ENCODE data around the gene KAZALD1.

KAZALD1 gene

GRCh38 chr10:101066896-101067355 is 5.1 kb downstream of the KAZALD1 start:
- DNase-seq (ENCODE audit: low spot score), result no peak

- DNase-seq (ENCODE audit: low spot score), result peak; percentile 74
Observed at GRCh38 chr10:101067356-101068083, 5.7 kb downstream of the KAZALD1 start.

GRCh38 chr10:101069441-101069840 is 7.7 kb downstream of the KAZALD1 start:
- DNase-seq (ENCODE audit: low spot score), result no peak

- no peak for DNase-seq (ENCODE audit: low spot score)
Observed at GRCh38 chr10:101070098-101070497, 8.3 kb downstream of the KAZALD1 start.

- no peak for DNase-seq (ENCODE audit: low spot score)
Observed at GRCh38 chr10:101071267-101071884, 9.6 kb downstream of the KAZALD1 start.

GRCh38 chr10:101071885-101072433 is 10.2 kb downstream of the KAZALD1 start:
- DNase-seq (ENCODE audit: low spot score), result no peak

GRCh38 chr10:101072923-101073322 is 11.1 kb downstream of the KAZALD1 start:
- DNase-seq (ENCODE audit: low spot score), result no peak

- DNase-seq (ENCODE audit: low spot score), result no peak
Observed at GRCh38 chr10:101073631-101074030, 11.8 kb downstream of the KAZALD1 start.

GRCh38 chr10:101075775-101076174 is 14.0 kb downstream of the KAZALD1 start:
- DNase-seq (ENCODE audit: low spot score), result no peak

- no peak for DNase-seq (ENCODE audit: low spot score)
Observed at GRCh38 chr10:101076630-101077029, 14.8 kb downstream of the KAZALD1 start.

GRCh38 chr10:101079874-101080273 is 18.1 kb downstream of the KAZALD1 start:
- no peak for DNase-seq (ENCODE audit: low spot score)

GRCh38 chr10:101080933-101081931 is 19.4 kb downstream of the KAZALD1 start:
- DNase-seq (ENCODE audit: low spot score), result no peak

- no peak for DNase-seq (ENCODE audit: low spot score)
Observed at GRCh38 chr10:101085846-101086245, 24.1 kb downstream of the KAZALD1 start.

GRCh38 chr10:101087376-101087775 is 25.6 kb downstream of the KAZALD1 start:
- DNase-seq (ENCODE audit: low spot score), result no peak

- no peak for DNase-seq (ENCODE audit: low spot score)
Observed at GRCh38 chr10:101087965-101088364, 26.2 kb downstream of the KAZALD1 start.

- DNase-seq (ENCODE audit: low spot score), result no peak
Observed at GRCh38 chr10:101089520-101090299, 27.9 kb downstream of the KAZALD1 start.

GRCh38 chr10:101090597-101090996 is 28.8 kb downstream of the KAZALD1 start:
- no peak for DNase-seq (ENCODE audit: low spot score)

GRCh38 chr10:101091546-101092290 is 29.9 kb downstream of the KAZALD1 start:
- no peak for DNase-seq (ENCODE audit: low spot score)

GRCh38 chr10:101092881-101093354 is 31.1 kb downstream of the KAZALD1 start:
- no peak for DNase-seq (ENCODE audit: low spot score)

GRCh38 chr10:101094121-101094879 is 32.5 kb downstream of the KAZALD1 start:
- DNase-seq (ENCODE audit: low spot score), result no peak

All from globus pallidus (tissue), 1 donor.